Measurements from ENCODE around the gene PLEKHA4. TPM values are rescaled to one million over a fixed set of nuclear protein-coding genes. Genes with fewer than 3 reads are reported as not detected.
A peak's percentile ranks its signal among the peaks of the same experiment; 100 is the strongest.
"Not testable (repeated sequence)": the region's sequence is repeated elsewhere in the genome, so short reads cannot be mapped to it uniquely, and the experiment has no call there.

Gene PLEKHA4
- total RNA-seq, 2 donors from 2014 or later = 9.1 to 20.3 TPM

DNA sequence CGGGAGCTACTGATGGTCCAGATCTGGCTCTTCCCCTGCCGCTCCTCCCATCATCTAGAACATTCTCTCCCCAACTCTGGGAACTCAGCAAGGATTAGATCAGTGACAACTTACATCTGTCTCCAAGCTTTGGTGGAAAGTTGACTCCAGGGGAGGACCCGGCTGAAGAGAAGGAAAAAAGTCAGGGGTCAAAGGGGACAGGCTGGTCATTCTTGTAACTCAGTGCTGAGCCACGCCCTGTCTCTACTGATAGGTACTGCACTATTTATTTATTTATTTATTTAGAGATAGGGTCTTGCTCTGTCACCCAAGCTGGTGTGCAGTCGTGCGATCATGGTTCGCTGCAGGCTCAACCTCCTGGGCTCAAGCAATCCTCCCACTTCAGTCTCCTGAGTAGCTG, 14.3 kb downstream of the PLEKHA4 start:
- ATAC-seq (no peak), DNase-seq (ENCODE audit: low spot score in 2 of 2) (no peak)
- H3K36me3 Mint-ChIP-seq = no peaks in the 10 kb centered on the region
- H3K9me3 Mint-ChIP-seq = no peaks in the 10 kb centered on the region
- H3K27ac Mint-ChIP-seq = no peak overlapping the region

GRCh38 chr19:48853483-48853882, 14.9 kb downstream of the PLEKHA4 start:
- no peak overlapping the region for H3K27ac Mint-ChIP-seq
- H3K36me3 Mint-ChIP-seq = no peaks in the 10 kb centered on the region
- H3K9me3 Mint-ChIP-seq = no peaks in the 10 kb centered on the region
- no peak for DNase-seq (ENCODE audit: low spot score in 2 of 2)
- no peak for ATAC-seq

- Mint-ChIP-seq H3K27ac (no peak overlapping the region), H3K36me3 (no peaks in the 10 kb centered on the region), H3K9me3 (no peaks in the 10 kb centered on the region)
- no peak for DNase-seq (ENCODE audit: low spot score in 2 of 2)
- no peak for ATAC-seq
These were observed 16.1 kb downstream of the PLEKHA4 start for GRCh38 chr19:48852292-48852691.

GRCh38 chr19:48846659-48847058, 21.8 kb downstream of the PLEKHA4 start:
- H3K36me3 Mint-ChIP-seq; ATAC-seq; H3K27ac Mint-ChIP-seq; H3K9me3 Mint-ChIP-seq; DNase-seq (ENCODE audit: low spot score in 2 of 2): not testable (repeated sequence)

GRCh38 chr19:48845384-48845783, 23.0 kb downstream of the PLEKHA4 start:
- Mint-ChIP-seq H3K36me3 (no peaks in the 10 kb centered on the region), H3K9me3 (no peaks in the 10 kb centered on the region), H3K27ac (no peak overlapping the region)
- ATAC-seq (no peak), DNase-seq (ENCODE audit: low spot score in 2 of 2) (no peak)

GRCh38 chr19:48844472-48844871, 23.9 kb downstream of the PLEKHA4 start:
- H3K9me3 Mint-ChIP-seq = no peaks in the 10 kb centered on the region
- ATAC-seq (peak; percentile 29 to 57), DNase-seq (ENCODE audit: low spot score in 2 of 2) (no peak)
- H3K36me3 Mint-ChIP-seq = no peaks in the 10 kb centered on the region
- H3K27ac Mint-ChIP-seq = no peak overlapping the region

DNA sequence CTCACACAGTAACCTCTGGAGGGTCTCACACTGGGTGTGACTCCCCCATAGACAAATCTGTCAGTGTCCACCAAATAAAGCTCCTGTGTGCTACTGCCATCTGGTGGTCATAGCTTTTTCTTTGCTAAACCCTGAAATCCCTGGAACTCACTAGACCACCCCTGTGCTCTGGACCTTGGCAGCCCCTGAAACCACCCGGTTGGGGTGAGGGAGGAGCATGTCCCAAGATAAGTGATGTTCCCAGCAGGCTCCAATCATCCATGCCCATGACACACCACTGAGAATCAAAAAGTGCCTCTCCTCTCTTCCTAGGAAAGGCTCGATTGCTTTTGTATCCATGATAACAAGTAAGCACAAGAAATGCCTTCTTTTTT, 25.6 kb downstream of the PLEKHA4 start:
- ATAC-seq (peak; percentile 62 to 75), DNase-seq (ENCODE audit: low spot score in 2 of 2) (peak in 1 of 2 donors; percentile 65)
- H3K9me3 Mint-ChIP-seq = no peaks in the 10 kb centered on the region
- H3K27ac Mint-ChIP-seq = peak overlapping the region; percentile 12 to 73
- no peaks in the 10 kb centered on the region for H3K36me3 Mint-ChIP-seq

GRCh38 chr19:48841571-48841970, 26.8 kb downstream of the PLEKHA4 start:
- no peaks in the 10 kb centered on the region for H3K36me3 Mint-ChIP-seq
- no peak for ATAC-seq

GRCh38 chr19:48841047-48841446, 27.4 kb downstream of the PLEKHA4 start:
- no peaks in the 10 kb centered on the region for H3K36me3 Mint-ChIP-seq

More at GRCh38 chr19:48841571-48841970, 26.8 kb downstream of the PLEKHA4 start:
- no peak for DNase-seq (ENCODE audit: low spot score in 2 of 2)
- Mint-ChIP-seq H3K27ac (no peak overlapping the region), H3K9me3 (no peaks in the 10 kb centered on the region)

GRCh38 chr19:48837687-48838086, 30.7 kb downstream of the PLEKHA4 start:
- Mint-ChIP-seq H3K27ac (peak overlapping the region in 1 of 2 donors; percentile 39), H3K36me3 (no peaks in the 10 kb centered on the region)

More at GRCh38 chr19:48841047-48841446, 27.4 kb downstream of the PLEKHA4 start:
- H3K9me3 Mint-ChIP-seq = no peaks in the 10 kb centered on the region
- ATAC-seq (no peak), DNase-seq (ENCODE audit: low spot score in 2 of 2) (no peak)
- no peak overlapping the region for H3K27ac Mint-ChIP-seq

DNA sequence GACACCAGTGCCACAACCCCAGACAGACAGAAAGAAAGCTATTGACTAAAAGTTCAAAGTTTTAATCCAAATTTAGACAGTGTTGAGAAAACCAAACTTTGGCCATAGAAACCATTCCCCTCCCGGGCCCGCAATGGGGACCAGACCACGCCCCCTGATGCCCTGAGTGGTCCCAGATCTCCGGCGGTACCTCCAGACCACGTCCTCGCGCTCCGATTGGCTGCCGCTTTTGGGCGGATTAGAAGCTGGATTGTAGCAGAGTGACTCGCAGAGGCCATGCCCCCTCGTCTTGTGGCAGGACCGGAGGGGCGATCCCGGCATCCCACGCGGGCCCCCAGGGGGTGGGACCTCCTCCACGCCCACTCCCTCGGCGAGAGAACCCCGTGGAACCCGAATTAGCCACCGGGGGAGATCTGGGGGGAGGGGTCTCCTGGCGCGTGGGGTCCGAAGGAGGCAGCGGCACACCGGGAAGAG, 31.3 kb downstream of the PLEKHA4 start:
- Mint-ChIP-seq H3K36me3 (no peaks in the 10 kb centered on the region), H3K27ac (peak overlapping the region; percentile 38 to 75), H3K9me3 (no peaks in the 10 kb centered on the region)
- ATAC-seq = peak; percentile 47 to 87
- peak; percentile 61 to 82 for DNase-seq (ENCODE audit: low spot score in 2 of 2)

More at GRCh38 chr19:48837687-48838086, 30.7 kb downstream of the PLEKHA4 start:
- no peak for ATAC-seq
- no peaks in the 10 kb centered on the region for H3K9me3 Mint-ChIP-seq
- no peak for DNase-seq (ENCODE audit: low spot score in 2 of 2)

- Mint-ChIP-seq H3K9me3 (no peaks in the 10 kb centered on the region), H3K27ac (peak within 1 kb of the TSS; percentile 38 to 75), H3K36me3 (no peaks in the 10 kb centered on the region)
- ATAC-seq = peak in 1 of 2 donors; percentile 42
- no peak for DNase-seq (ENCODE audit: low spot score in 2 of 2)
These were observed 32.1 kb downstream of the PLEKHA4 start, which contains the start of gene HSD17B14 for GRCh38 chr19:48836089-48837017. TSS of gene HSD17B14 (minus strand) at chr19:48836491. CDS start at chr19:48836411, 80 bp downstream.

- Mint-ChIP-seq H3K9me3 (no peaks in the 10 kb centered on the region), H3K36me3 (no peaks in the 10 kb centered on the region), H3K27ac (peak overlapping the region; percentile 38 to 74)
- DNase-seq (ENCODE audit: low spot score in 2 of 2) (peak; percentile 92 to 98), ATAC-seq (peak; percentile 94 to 98)
These were observed 32.7 kb downstream of the PLEKHA4 start for GRCh38 chr19:48835734-48836088.

DNA sequence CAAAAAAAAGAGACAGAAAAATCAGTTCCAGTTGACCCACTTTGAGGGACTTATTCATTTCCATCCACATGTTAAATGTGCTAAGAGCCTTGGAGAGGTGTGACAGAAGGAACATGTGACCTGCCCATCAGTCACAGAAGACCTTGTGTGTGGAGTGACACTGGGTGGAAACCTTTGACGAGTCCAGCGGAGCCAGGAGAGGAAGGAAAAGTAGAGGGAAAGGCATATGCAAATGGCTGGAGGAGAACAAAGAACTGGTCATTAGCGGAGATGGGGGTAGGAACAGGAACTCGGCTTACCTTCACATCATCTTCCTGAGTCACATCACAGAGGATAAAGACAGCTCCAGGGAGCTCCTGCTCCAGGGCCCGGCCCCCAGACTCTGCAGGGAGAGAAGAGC, 34.4 kb downstream of the PLEKHA4 start:
- Mint-ChIP-seq H3K27ac (peak overlapping the region; percentile 54 to 58), H3K36me3 (no peaks in the 10 kb centered on the region), H3K9me3 (no peaks in the 10 kb centered on the region)
- ATAC-seq (no peak), DNase-seq (ENCODE audit: low spot score in 2 of 2) (no peak)

DNA sequence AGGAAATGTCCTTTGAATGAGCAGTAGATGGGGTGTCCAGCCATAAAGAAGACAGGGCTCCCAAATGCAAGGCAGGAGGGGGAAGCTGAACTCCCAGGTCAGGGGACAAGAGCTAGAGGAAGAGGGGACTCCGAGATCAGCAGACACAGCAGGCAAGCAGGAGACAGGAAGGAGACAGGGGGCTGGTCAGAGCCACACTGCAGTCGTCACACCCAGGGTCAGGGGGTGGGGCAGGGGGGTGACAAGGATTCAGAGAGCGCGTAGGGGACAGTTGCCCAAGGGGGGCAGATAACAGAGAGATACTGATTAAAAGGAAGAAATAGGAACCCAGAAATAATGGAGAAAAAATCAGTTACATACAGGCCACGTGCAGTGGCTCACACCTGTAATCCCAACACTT, 35.4 kb downstream of the PLEKHA4 start:
- no peak for ATAC-seq
- Mint-ChIP-seq H3K36me3 (no peaks in the 10 kb centered on the region), H3K27ac (peak overlapping the region in 1 of 2 donors; percentile 58), H3K9me3 (no peaks in the 10 kb centered on the region)
- DNase-seq (ENCODE audit: low spot score in 2 of 2) = no peak

DNA sequence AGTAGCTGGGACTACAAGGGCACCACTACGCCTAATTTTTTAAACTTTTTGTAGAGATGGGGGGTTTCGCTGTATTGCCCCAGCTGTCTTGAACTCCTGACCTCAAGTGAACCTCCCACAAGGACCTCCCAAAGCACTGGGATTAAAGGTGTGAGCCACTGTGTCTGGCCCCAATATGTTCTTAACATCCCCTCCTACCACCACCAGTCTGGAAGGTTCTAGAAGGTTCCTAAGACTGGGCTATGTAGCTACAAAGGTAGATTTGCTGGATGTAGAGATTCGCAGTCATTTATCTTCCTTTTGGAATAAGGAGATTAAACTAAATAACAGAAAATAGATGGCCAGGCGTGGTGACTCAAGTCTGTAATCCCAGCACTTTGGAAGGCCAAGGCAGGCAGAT, 37.5 kb downstream of the PLEKHA4 start:
- H3K9me3 Mint-ChIP-seq = no peaks in the 10 kb centered on the region
- no peaks in the 10 kb centered on the region for H3K36me3 Mint-ChIP-seq
- no peak overlapping the region for H3K27ac Mint-ChIP-seq
- DNase-seq (ENCODE audit: low spot score in 2 of 2) (no peak), ATAC-seq (no peak)

DNA sequence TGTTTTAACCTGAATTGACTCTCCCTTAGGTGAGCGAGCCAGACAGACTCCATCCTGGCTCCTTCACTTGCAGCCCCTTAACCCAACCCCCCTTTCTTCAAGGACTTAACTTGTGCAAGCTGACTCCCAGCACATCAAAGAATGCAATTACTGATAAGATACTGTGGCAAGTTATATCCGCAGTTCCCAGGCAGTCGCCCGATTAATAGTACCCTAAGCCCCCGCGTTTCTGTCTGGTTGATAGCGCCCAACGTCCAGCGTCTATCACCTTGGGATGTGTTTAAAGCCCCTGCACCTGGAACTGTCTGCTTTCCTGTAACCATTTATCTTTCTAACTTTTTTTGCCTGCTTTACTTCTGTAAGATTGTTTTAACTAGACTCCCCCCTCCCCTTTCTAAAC, 38.3 kb downstream of the PLEKHA4 start:
- ATAC-seq (no peak), DNase-seq (ENCODE audit: low spot score in 2 of 2) (no peak)
- no peak overlapping the region for H3K27ac Mint-ChIP-seq
- H3K9me3 Mint-ChIP-seq = no peaks in the 10 kb centered on the region
- no peaks in the 10 kb centered on the region for H3K36me3 Mint-ChIP-seq

GRCh38 chr19:48826606-48827020, 41.8 kb downstream of the PLEKHA4 start:
- H3K9me3 Mint-ChIP-seq = no peaks in the 10 kb centered on the region
- H3K27ac Mint-ChIP-seq = no peak overlapping the region
- DNase-seq (ENCODE audit: low spot score in 2 of 2) (no peak), ATAC-seq (no peak)
- no peaks in the 10 kb centered on the region for H3K36me3 Mint-ChIP-seq

Data from activated naive CD4-positive, alpha-beta T cell treated with anti-CD3 and anti-CD28 coated beads, Interleukin-2, amount 50 U/mL, for 72 hours (primary cell).